Colon (tissue), 2 donors: ENCODE results near the gene BHMT2.
A peak's percentile ranks its signal among the peaks of the same experiment; 100 is the strongest.

ENCODE experiments used
- FAIRE-seq: peaks from 2 replicates; lab custom pipeline; 2012; peaks lifted over from hg19 to GRCh38; lab: Jason Lieb, UNC
- donor health status: control.
- donor health status: control.

The BHMT2 gene, protein sequence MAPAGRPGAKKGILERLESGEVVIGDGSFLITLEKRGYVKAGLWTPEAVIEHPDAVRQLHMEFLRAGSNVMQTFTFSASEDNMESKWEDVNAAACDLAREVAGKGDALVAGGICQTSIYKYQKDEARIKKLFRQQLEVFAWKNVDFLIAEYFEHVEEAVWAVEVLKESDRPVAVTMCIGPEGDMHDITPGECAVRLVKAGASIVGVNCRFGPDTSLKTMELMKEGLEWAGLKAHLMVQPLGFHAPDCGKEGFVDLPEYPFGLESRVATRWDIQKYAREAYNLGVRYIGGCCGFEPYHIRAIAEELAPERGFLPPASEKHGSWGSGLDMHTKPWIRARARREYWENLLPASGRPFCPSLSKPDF

DNA sequence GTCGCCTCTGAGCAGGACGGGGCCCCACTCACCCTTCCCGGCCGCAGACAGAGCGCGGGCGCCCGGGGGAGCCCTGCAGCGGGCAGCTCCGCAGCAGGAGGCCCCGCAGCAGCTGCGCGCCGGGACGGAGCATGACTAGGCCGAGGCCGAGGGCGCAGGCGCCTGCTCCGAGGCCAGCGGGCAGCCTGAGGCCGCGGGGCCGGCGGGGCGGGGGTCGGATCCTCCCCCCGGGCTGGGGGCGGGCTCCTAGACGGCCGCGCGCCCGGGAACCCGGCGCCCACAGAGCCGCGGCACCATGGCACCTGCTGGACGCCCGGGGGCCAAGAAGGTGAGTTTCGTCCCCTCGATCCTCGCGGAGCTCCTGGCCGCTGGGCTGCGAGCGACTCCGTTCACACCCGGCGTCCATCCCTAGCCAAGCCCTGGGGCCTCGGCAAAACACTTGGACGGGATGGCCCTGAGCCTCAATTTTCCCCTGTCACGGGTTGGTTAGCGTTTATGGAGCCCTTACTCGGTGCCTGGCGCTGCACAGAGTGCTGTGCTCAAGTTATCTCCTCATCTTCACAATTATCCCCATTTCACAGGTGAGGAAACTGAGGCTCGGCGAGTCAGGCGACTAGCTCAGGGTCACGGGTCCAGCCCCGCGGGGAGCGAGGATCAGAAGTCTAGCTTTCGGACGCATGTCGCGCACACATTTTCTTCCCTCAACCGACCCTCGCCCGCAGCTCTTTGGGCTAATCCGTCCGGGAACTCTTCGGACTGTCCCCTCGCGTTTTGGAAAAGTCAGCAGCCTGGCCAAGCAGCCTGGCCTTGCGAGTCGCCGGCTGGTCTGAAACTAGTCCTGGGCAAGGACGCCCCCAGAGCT is at the start of gene BHMT2, which contains the start of gene DMGDH:
Gene BHMT2, plus strand, starts transcription at position 280 of the 862 bp plus-strand sequence. Its CDS starts 16 bp downstream, at position 296.
Gene DMGDH, minus strand, starts transcription at position 187 of the 862 bp plus-strand sequence. Its CDS starts 54 bp downstream, at position 133.
- no peak for FAIRE-seq

DNA sequence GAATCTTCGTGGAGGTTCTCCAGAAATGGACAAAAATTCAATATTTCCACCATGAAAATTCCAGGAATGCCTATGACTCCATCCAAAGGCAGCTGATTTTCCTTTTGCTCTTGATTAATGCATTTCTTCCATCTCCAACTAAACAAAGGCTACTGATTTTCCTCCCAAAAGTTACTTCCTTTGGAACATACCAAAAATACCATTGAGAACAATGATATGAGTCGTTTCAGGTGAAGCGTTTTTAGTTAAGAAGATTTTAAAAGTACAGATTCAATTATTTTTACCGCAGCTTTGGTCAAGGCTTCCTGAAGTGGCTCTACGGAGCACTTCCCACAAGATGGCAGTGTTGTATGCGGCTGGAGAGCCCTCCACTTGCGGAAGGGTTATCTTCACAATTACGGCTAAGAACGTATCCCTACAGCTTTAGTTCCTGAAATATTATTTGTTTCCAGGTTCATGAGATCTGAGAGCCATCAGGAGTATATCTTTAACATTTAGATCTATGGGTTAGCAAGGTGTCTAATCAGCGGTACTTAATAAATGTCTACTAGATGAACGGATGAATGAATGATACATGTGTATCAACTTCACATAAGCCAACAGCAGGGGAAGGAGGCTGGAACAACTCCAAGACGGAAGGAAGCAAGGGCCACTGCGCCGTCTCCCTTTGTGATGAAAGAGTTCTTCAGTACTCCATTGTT is 48.6 kb upstream of the BHMT2 start:
- peak; percentile 41 for FAIRE-seq

DNA sequence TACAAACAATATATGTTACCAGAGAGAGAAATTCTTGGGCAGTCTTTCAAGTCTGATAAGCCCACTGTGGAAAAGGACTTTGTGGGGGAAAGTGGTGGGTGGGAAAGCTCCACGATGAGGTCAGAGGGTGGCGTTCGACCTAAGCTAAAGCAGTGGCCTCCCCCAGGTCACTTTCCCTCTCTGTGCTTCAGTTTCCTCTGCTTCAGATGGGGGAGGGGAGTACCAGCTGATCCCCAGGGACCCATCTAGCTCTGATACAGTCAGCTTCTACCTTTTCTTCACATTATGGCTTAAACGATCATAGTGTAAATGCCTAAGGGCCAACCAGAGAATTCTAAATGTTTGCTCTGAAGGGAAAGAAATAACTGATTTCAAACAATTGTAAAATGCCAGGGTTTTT is 47.8 kb upstream of the BHMT2 start:
- no peak for FAIRE-seq

DNA sequence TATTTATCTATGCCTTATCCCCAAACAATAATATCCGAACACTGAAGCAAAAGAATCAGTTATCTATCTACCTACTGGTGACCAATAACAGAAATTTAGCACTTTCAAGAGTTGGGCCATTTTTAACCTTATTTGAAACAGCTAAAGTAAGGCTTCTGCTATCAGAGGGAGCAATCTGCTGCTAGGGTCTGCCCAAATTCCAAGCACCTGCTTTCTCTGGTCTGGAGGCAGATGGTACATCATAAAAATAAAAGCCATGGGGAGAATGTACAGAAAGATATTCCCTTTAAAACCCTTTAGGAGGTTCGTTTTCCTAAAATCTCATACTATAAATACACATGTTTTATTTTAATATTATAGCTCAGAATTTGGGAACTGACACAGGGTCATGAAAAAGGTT is 46.8 kb upstream of the BHMT2 start:
- no peak for FAIRE-seq

DNA sequence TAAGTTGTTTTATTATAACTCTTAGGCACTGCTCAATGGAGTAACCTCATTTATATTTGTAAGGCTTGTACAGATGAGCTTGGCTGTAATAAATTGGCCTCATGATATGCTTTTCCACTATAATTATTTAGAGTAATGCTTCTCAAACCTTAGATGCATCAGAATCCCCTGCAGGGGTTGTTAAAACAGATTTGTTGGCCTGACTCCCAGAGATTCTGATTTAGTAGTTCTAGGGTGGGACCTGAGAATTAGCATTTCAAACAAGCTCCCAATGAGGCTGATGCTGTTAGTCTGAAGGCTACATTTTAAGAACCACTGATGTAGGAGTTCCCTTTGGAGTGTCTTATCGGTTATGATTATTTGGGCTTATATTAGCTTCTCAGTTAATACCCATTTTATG is 46.2 kb upstream of the BHMT2 start:
- no peak for FAIRE-seq

DNA sequence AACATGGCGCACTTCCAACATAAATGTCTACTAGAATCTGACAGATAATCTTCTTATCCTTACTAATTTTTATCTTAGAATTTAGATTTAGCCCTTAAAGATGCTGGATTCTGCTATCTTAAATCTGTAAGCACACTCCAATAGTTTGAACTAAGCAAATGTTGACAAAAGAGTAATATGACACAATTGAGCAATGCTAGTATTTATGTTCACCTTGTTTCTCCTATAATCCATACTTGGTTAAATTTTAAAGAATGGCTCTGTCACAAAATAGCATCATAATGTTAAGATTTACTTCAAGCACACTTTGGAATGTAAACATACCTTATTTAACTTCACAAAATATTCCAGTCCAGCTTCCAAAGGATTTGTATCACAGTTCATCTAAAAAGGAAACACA is 45.6 kb upstream of the BHMT2 start:
- no peak for FAIRE-seq

DNA sequence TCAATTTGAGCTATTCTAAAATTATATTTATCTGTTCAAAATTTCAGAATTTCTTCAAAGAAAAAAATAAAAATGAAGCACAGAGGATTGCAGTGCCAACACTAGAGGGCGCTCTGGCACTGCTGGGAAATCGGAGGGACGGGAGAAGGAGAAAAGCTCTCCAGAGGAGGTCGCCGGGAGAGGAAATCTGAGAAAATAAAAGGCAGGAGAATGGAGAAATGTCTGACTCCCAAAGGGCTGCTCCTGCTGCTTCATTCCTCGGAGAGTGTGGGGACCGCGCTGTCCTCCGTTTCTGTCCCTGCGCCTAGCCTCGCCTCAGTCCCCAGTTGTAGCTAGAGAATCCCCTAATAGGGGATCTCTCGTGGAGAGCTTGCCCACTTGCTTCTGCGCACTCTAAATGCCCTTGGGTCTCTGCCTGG is 44.5 kb upstream of the BHMT2 start:
- FAIRE-seq = no peak

DNA sequence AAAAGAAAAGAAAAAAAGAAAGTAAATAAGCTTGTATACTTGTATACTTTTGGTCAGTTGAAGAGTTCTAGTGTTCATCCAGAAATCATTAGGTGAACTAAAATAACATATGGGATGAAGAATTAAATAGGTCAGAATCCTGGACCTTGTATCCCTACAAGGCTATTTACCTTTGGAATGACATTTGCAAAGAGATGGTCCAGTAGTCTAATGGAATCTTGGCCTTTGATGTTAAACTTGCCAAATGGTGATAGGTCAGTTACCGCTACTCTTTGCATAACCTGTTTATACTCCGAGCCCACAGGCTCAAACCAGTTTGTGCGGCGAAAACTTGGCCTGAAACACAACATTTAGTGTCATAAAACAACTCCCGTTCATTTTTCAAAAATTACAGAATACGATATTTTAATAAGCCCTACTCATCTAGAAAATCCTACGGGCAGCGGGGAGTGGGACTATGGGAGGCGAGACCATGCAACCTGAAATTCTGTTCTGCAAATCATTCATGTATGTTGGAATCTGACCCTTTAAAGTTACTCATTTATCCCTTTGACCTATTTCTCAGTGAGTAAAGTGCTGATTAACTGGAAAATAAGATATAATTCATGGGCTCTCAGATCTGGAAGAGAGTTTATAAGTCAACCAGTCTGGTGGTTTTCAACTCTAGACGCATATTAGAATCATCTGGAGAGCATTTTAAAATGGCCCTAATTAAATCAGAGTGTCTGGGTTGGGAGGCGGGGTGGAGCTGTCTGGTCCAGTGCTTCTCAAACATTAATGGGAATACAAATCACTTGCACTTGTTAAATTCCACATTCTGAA is 38.7 kb upstream of the BHMT2 start:
- no peak for FAIRE-seq

DNA sequence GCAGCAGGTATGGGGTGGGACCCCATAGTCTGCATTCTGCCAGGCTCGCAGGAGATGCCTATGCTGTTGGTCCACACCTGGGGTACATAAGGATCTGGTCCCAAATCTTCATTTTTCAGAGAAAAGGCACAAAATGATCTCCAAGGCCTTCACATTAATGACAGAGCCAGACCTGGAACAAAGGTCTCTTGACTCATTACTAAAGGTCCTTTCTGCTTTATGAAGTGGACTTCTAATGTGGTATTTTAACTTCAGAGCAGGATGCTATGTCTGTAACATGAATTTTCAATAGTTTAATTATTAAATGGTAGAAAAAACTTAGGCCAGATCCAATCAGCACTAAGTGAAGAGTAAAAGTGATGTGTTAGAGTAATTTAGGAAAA is 38.1 kb upstream of the BHMT2 start:
- FAIRE-seq = no peak

DNA sequence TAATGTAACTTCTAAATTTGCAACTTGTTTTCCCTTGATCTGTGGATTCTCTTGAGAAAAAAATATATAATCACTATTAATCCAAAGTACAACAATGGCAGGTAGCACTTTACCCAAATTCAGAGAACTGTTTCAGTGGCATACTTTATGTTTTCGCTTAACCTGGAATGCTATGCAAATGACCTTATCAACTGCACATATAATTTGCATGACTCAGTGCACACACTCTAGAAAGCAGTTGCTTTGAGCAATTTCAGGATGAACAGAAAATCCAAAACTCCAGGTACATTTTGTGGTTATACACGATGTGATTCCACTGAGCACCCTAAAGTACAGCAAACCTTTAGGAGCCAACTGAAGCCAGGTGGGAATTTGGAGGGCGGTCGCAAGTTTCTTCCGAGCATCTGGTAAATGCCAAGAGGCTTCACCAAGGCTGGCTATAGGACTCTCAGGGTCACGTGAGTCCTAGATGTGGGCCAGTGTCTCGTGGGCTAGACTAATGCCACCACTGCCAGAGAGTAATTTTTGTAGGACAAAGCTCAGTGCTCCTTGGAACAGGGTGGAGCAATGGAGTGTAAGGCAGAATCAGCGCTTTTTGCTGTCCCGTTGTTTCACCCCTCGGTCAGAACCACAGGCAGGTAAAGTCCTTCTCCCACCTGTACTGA is 37.4 kb upstream of the BHMT2 start:
- FAIRE-seq = no peak

DNA sequence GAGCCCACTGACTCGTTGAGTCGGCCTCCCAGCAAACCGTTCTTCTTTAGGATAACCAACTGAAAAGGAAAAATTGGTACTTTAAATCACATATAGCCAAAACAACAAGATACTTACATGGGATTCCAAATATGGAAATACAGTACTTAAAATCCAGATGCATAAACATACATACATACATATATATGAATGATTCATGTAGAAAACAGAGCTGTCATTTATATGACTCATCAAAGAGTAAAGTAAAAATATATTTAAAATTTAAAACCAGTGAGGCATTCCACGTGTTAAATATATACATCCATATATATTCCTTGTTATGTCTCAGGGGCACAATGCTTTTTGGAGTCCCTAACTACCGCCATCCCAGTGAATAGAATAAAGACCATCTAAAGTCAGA is 36.8 kb upstream of the BHMT2 start:
- FAIRE-seq = no peak

DNA sequence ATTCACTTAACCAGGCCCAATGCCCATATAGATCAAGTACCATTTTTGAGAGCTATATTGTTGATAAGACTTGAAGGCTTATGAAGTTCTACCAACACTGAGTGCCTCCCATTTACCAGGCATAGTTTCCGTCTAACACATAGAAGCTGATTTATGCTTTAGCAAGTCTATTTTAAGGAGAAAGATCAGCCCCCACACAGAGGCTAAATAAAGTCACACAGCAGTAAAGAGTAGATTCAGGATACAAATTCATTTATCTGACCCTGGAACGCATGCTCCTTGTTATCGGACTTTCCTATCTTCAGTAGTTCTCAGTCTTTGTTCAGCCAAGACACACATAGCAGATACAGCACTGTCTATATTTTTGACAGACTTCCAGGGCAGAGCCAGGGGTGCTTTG is 34.3 kb upstream of the BHMT2 start:
- FAIRE-seq = no peak

DNA sequence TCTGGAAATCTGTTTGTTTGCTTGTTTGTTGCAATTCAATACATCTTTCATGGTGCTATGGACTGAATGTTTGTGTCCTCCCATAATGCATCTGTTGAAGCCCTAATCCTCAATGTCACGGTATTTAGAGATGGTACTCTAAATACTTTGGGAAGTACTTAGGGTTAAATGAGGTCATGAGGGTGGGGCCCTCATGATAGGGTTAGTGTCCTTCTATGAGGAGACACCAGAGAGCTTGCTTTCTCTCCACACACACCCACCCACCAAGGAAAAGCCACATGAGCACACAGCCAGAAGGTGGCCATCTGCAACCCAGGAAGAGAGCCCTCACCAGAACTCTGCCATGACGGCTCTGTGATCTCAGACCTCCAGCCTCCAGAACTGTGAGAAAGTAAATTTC is 32.8 kb upstream of the BHMT2 start:
- no peak for FAIRE-seq

DNA sequence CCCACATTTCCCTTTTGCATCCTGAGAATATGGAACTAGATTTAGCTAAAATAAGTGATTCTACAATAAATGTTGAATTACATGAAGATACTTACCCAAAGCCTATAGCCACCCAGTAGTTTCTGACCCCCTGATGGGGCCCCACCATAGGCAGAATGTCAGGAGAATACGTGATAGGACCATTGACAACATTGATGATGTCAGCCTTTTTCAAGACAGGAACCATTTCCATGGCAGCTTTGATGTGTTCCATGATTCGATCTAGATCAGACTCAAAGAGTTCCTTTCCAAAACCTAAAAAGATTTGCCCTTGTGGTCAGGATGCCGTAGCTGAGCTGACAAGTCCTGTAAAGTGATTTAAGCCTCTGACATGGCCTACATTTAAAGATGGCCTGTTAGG is 27.4 kb upstream of the BHMT2 start:
- no peak for FAIRE-seq

DNA sequence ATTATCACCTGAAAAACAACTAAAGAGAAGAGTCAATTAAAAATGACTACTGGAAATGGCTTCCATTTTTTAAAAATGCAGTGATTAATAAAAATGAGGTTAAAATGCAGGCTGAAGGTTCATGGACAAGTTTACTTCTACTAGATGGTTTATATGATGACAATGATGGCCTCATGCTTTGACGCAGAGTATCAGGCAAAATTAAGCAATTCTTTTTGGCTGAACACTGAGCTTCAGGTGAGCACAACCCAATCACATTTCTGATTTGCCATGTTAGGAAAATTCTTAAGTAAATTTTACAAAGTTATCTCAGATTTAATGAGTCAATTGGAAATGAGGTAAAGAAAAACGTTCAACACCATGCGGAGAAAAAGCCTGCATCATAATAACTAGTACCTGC is 22.4 kb upstream of the BHMT2 start:
- no peak for FAIRE-seq

DNA sequence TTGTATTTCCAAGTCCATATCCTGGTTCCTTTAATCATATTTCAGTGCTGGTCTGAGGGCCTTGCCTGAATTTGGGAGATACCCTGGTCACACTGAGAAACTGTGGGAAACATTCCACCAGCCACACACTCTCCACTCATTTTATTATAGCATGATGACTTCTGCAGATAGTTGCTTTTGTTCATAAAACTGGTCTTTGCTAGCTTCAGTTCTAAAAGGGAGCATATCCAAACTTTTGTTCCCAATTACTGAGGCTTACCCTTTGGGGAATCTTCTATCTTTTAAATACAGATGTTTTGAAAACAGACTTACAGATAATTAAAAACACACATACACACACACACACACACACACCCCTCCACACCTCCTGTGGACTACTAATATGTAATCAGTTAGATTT is 21.1 kb upstream of the BHMT2 start:
- no peak for FAIRE-seq

DNA sequence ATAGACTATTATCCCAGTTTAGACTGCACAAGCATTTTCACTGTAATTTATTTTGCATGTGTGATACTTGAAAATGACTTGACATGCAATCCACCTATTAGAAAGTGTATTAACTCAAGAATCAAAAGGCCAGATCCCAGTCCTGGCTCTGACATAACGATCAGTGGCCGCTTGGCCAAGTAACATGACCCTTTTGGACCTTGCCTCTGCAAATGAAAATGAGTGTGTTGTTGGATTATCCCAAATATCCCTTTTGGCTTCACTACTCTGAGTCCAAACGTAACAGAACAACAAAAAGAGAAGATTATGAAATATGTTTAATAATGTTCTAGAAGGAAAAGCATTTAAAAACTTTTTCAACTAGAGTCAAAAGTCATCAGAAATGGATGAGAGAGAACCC is 19.1 kb upstream of the BHMT2 start:
- FAIRE-seq = no peak

DNA sequence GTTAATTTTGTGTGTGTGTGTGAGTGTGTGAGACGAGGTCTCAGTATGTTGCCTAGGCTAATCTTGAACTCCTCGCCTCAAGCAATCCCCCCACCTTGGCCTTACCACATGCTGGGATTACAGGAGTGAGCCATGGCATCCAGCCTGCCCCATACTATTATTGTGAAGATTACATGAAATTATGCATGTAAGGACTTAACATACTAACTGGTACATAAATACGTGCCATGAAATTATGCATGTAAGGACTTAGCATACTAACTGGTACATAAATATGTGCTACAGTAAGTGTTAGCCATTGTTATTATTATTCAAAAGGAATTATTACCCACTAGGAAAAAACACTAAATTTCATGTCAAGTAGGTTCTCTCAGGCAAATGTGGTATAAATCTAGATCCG is 16.2 kb upstream of the BHMT2 start:
- no peak for FAIRE-seq

DNA sequence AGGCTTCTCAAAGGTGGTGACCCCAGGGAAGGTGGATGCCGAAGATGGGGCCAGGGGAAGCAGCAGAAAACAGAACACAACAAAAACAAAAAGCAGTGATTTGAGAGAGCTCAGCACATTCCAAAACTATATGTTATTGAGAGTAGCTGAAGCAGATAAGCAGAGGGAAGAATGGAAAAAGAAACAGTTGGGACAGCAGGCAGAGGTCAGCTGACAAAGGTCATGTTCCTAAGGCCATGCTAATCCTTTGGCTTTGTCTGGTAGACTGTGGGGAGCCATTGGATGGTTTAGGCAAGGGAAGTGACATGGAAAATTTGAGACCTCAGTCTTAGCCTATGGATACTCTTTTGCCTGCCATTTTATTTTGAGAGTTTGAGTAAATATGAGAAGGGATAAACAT is 14.6 kb upstream of the BHMT2 start:
- FAIRE-seq = no peak

DNA sequence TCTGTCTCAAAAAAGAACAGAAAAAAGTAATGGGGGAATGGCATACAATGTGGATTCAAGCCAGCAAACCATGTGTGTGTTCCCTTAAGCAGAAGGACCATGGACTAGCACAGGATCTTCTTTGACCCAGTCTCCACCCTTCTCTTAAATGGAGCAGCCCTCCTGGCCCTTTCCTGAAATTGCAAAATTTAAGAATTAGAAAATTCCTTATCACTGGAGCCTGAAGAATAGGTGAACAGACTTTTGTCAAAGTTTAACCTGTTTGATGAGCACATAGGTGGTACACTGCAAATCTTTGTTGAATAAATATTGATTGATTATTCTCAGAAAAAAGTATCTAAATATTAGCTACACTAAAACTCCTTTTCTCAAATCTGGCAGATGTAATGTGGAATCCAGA is 12.7 kb upstream of the BHMT2 start:
- no peak for FAIRE-seq

DNA sequence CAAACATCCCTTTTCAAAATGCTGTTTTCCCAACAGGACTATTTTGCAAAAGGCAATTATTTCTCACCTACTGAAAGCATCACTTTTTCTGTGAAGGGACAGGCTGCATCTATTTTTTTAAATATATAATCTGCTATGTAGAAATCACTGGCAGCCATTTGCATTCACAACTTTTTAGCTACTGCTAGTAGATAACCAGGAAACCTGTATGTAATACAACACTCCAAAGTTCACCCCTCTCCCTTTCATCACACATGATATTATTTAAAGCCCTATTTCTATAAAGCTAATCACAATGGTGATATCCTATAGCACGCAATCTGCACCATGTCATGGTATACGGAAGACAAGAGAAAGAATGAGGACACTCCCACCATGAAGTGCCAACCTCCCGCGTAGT is 9.9 kb upstream of the BHMT2 start:
- no peak for FAIRE-seq
